ENCODE measurements around the gene RNF13. TPM values are rescaled to one million over a fixed set of nuclear protein-coding genes. Genes with fewer than 3 reads are reported as not detected.

The RNF13 gene
- total RNA-seq, 2 experiments from 2014 or later, result 39.1 to 44.1 TPM

GRCh38 chr3:149920119-149920518 is 107.1 kb downstream of the RNF13 start:
- H3K9me3 Mint-ChIP-seq, result no peaks in the 10 kb centered on the region
- TF ChIP-seq CTCF (IDR thresholded peaks at IDR 0.05), result no peak
- H3K36me3 Mint-ChIP-seq (ENCODE audit: low read depth), result peaks cover 65% of the 10 kb centered on the region
- ATAC-seq (ENCODE audit: poor library complexity) (no peak), DNase-seq (no peak)
- H3K4me1 Mint-ChIP-seq (ENCODE audit: low read depth), result no peaks in the 10 kb centered on the region
- Histone ChIP-seq H3K36me3 (ENCODE audit: insufficient read depth, low read length) (peaks cover 15% of the 10 kb centered on the region), H3K27ac (ENCODE audit: low read depth in 1 of 2, low read length in 2 of 2) (no peak overlapping the region), H3K27me3 (ENCODE audit: control insufficient read depth in 1 of 2, insufficient read depth in 2 of 2, low read length in 2 of 2) (no peaks in the 10 kb centered on the region), H3K4me3 (ENCODE audit: low read length) (no peak overlapping the region), H3K9me3 (ENCODE audit: control insufficient read depth in 1 of 2, insufficient read depth in 1 of 2, low read length in 2 of 2) (no peaks in the 10 kb centered on the region), H3K4me1 (ENCODE audit: insufficient read depth, low read length) (no peaks in the 10 kb centered on the region)
- POLR2A ChIA-PET, result no interaction called here
- H3K4me3 Mint-ChIP-seq, result no peak overlapping the region
- intact Hi-C loops (cut with DNase I, micrococcal nuclease), result no loop called here
- H3K27me3 Mint-ChIP-seq, result no peaks in the 10 kb centered on the region
- H3K27ac Mint-ChIP-seq, result no peak overlapping the region
- CTCF ChIA-PET, result no interaction called here

GRCh38 chr3:149933008-149933407 is 120.0 kb downstream of the RNF13 start:
- DNase-seq (no peak), ATAC-seq (ENCODE audit: poor library complexity) (no peak)
- Mint-ChIP-seq H3K9me3 (peaks cover 6% of the 10 kb centered on the region), H3K4me3 (no peak overlapping the region), H3K4me1 (ENCODE audit: low read depth) (peaks cover 16% of the 10 kb centered on the region), H3K27me3 (no peaks in the 10 kb centered on the region), H3K36me3 (ENCODE audit: low read depth) (peaks cover 85% of the 10 kb centered on the region), H3K27ac (no peak overlapping the region)
- no peak for TF ChIP-seq CTCF (IDR thresholded peaks at IDR 0.05)
- H3K9me3 ChIP-seq (ENCODE audit: control insufficient read depth in 1 of 2, insufficient read depth in 1 of 2, low read length in 2 of 2), result peaks cover 0 to 7% of the 10 kb centered on the region in 2 experiments
- H3K4me3 ChIP-seq (ENCODE audit: low read length), result no peak overlapping the region
- H3K36me3 ChIP-seq (ENCODE audit: insufficient read depth, low read length), result peaks cover 11% of the 10 kb centered on the region
- H3K4me1 ChIP-seq (ENCODE audit: insufficient read depth, low read length), result peaks cover 5% of the 10 kb centered on the region
- intact Hi-C loops (cut with DNase I, micrococcal nuclease), result loop anchor here in 1 of 2 experiments (10.0 kb wide), 1 partner anchor 252 kb away; no protein-coding TSS in a partner anchor
- no peaks in the 10 kb centered on the region for H3K27me3 ChIP-seq (ENCODE audit: control insufficient read depth in 1 of 2, insufficient read depth in 2 of 2, low read length in 2 of 2)
- H3K27ac ChIP-seq (ENCODE audit: low read depth in 1 of 2, low read length in 2 of 2), result no peak overlapping the region
- ChIA-PET CTCF (interaction anchor here (1.1 kb wide), 1 partner anchor 8 kb away, joined by 3 read pairs; no protein-coding TSS in a partner anchor), POLR2A (no interaction called here)

GRCh38 chr3:149933858-149934257 is 120.8 kb downstream of the RNF13 start:
- no peaks in the 10 kb centered on the region for H3K27me3 Mint-ChIP-seq
- TF ChIP-seq CTCF (IDR thresholded peaks at IDR 0.05), result no peak
- no peak overlapping the region for H3K4me3 Mint-ChIP-seq
- POLR2A ChIA-PET, result no interaction called here
- H3K27ac Mint-ChIP-seq, result peak overlapping the region; percentile 6
- H3K9me3 Mint-ChIP-seq, result peaks cover 6% of the 10 kb centered on the region
- CTCF ChIA-PET, result interaction anchor here (1.1 kb wide), 1 partner anchor 9 kb away, joined by 3 read pairs; no protein-coding TSS in a partner anchor
- peaks cover 11% of the 10 kb centered on the region for H3K36me3 ChIP-seq (ENCODE audit: insufficient read depth, low read length)
- DNase-seq (no peak), ATAC-seq (ENCODE audit: poor library complexity) (no peak)
- H3K9me3 ChIP-seq (ENCODE audit: control insufficient read depth in 1 of 2, insufficient read depth in 1 of 2, low read length in 2 of 2), result peaks cover 0 to 7% of the 10 kb centered on the region in 2 experiments
- H3K36me3 Mint-ChIP-seq (ENCODE audit: low read depth), result peaks cover 80% of the 10 kb centered on the region
- H3K27ac ChIP-seq (ENCODE audit: low read depth in 1 of 2, low read length in 2 of 2), result no peak overlapping the region
- intact Hi-C loops (cut with DNase I, micrococcal nuclease), result loop anchor here in 1 of 2 experiments (10.0 kb wide), 1 partner anchor 251 kb away; no protein-coding TSS in a partner anchor
- peaks cover 16% of the 10 kb centered on the region for H3K4me1 Mint-ChIP-seq (ENCODE audit: low read depth)
- H3K27me3 ChIP-seq (ENCODE audit: control insufficient read depth in 1 of 2, insufficient read depth in 2 of 2, low read length in 2 of 2), result no peaks in the 10 kb centered on the region
- H3K4me3 ChIP-seq (ENCODE audit: low read length), result no peak overlapping the region
- H3K4me1 ChIP-seq (ENCODE audit: insufficient read depth, low read length), result peaks cover 5% of the 10 kb centered on the region

All from CD4-positive, alpha-beta T cell (primary cell).